NCI-H2227 treated with DMSO at 0.1 percent for 48 hours (cell line): Measurements from ENCODE around the gene LCMT1.
"Not testable (repeated sequence)": the region's sequence is repeated elsewhere in the genome, so short reads cannot be mapped to it uniquely, and the experiment has no call there.

ENCODE experiments used
- DNase-seq: peaks from one replicate; lab custom pipeline; 2025; lab: John Stamatoyannopoulos, UW

Gene LCMT1

GRCh38 chr16:25095636-25096035 is 15.9 kb upstream of the LCMT1 start:
- no peak for DNase-seq

GRCh38 chr16:25097276-25097975 is 14.1 kb upstream of the LCMT1 start:
- DNase-seq, result no peak

GRCh38 chr16:25100511-25100910 is 11.0 kb upstream of the LCMT1 start:
- DNase-seq, result no peak

GRCh38 chr16:25106567-25107465 is 4.7 kb upstream of the LCMT1 start:
- DNase-seq, result peak; percentile 69

- no peak for DNase-seq
These were observed 4.1 kb upstream of the LCMT1 start for GRCh38 chr16:25107466-25107792.

- no peak for DNase-seq
These were observed 3.5 kb upstream of the LCMT1 start for GRCh38 chr16:25108054-25108453.

- no peak for DNase-seq
These were observed 1.9 kb upstream of the LCMT1 start for GRCh38 chr16:25109643-25110042.

GRCh38 chr16:25110387-25110947 is 1.1 kb upstream of the LCMT1 start:
- peak; percentile 30 for DNase-seq

- DNase-seq, result no peak
These were observed 2.6 kb downstream of the LCMT1 start for GRCh38 chr16:25114121-25114520.

GRCh38 chr16:25118851-25119578 is 7.5 kb downstream of the LCMT1 start:
- no peak for DNase-seq

GRCh38 chr16:25121824-25122600 is 10.5 kb downstream of the LCMT1 start:
- no peak for DNase-seq

GRCh38 chr16:25124503-25124902 is 13.0 kb downstream of the LCMT1 start:
- no peak for DNase-seq

- not testable (repeated sequence) for DNase-seq
These were observed 14.6 kb downstream of the LCMT1 start for GRCh38 chr16:25126086-25126666.

GRCh38 chr16:25126820-25127232 is 15.3 kb downstream of the LCMT1 start:
- DNase-seq, result peak; percentile 49

- DNase-seq, result not testable (repeated sequence)
These were observed 21.2 kb downstream of the LCMT1 start for GRCh38 chr16:25132751-25133150.

- no peak for DNase-seq
These were observed 22.7 kb downstream of the LCMT1 start for GRCh38 chr16:25134166-25134700.

GRCh38 chr16:25135254-25135878 is 23.8 kb downstream of the LCMT1 start:
- DNase-seq, result no peak

- no peak for DNase-seq
These were observed 26.6 kb downstream of the LCMT1 start for GRCh38 chr16:25138130-25138529.

GRCh38 chr16:25140459-25140858 is 28.9 kb downstream of the LCMT1 start:
- no peak for DNase-seq

GRCh38 chr16:25141648-25142047 is 30.1 kb downstream of the LCMT1 start:
- DNase-seq, result no peak
